ENCODE results near the gene KRTAP10-6.
"Not testable (repeated sequence)": the region's sequence is repeated elsewhere in the genome, so short reads cannot be mapped to it uniquely, and the experiment has no call there.

- not testable (repeated sequence) for TF ChIP-seq CTCF (IDR thresholded peaks at IDR 0.05; ENCODE audit: low read depth, low read length); EZH2phosphoT487 (IDR thresholded peaks at IDR 0.05; ENCODE audit: low read depth)
Observed at GRCh38 chr21:44638506-44639330, 46.4 kb upstream of the KRTAP10-6 start.

All from OCI-LY3 (cell line).